CD4-positive, alpha-beta T cell (primary cell): ENCODE results near the gene PBX4. TPM values are rescaled to one million over a fixed set of nuclear protein-coding genes. Genes with fewer than 3 reads are reported as not detected.

Source experiments
- ATAC-seq: fragments of 200-7000 bp; cut with Tn5 transposase; one replicate; pipeline ENCODE4 v1.10.0; 2022; ENCODE audit warnings: mild to moderate bottlenecking; ENCODE audit not compliant: poor library complexity
- CTCF ChIA-PET: fragments of 350-600 bp; sonication (Branson Sonifier 250); formaldehyde crosslinking; loops from one replicate; lab custom pipeline; 2021; ENCODE audit warnings: antibody characterized with exemption, inconsistent platforms; lab: Charles Lee
- POLR2A ChIA-PET: fragments of 350-600 bp; sonication (Branson Sonifier 250); formaldehyde crosslinking; loops from one replicate; lab custom pipeline; 2021; ENCODE audit warnings: antibody characterized with exemption, inconsistent platforms; lab: Charles Lee
- DNase-seq, 14 experiments: peaks; one replicate each; pipeline ENCODE4 v3.0.0-alpha.2; 2013 to 2020; ENCODE audit warnings: mixed read lengths in 2 of 14
- H3K27ac ChIP-seq, 2 donors: one replicate each; pipeline versions ENCODE4 v1.5.1 to v1.7.0; 2013; ENCODE audit warnings: low read length in 2 of 2, low read depth in 1 of 2, mild to moderate bottlenecking in 1 of 2
- H3K27me3 ChIP-seq, 2 experiments: 1 replicate in 1 of 2; 2 replicates in 1 of 2; pipeline versions ENCODE4 v1.6.1 to v1.7.0; 2013; ENCODE audit warnings: low read length in 2 of 2, control low read depth in 1 of 2, mild to moderate bottlenecking in 1 of 2, moderate library complexity in 1 of 2; ENCODE audit not compliant: insufficient read depth in 2 of 2, control insufficient read depth in 1 of 2
- H3K36me3 ChIP-seq: one replicate; pipeline ENCODE4 v1.6.1; 2013; ENCODE audit warnings: low read length, control low read depth; ENCODE audit not compliant: insufficient read depth
- H3K4me1 ChIP-seq: one replicate; pipeline ENCODE4 v1.6.1; 2013; ENCODE audit warnings: low read length, control low read depth; ENCODE audit not compliant: insufficient read depth
- H3K4me3 ChIP-seq: one replicate; pipeline ENCODE4 v1.5.1; 2013; ENCODE audit warnings: mild to moderate bottlenecking, low read length, moderate library complexity
- H3K9me3 ChIP-seq, 2 experiments: 1 replicate in 1 of 2; 2 replicates in 1 of 2; pipeline versions ENCODE4 v1.6.1 to v1.7.0; 2013; ENCODE audit warnings: low read length in 2 of 2, mild to moderate bottlenecking in 2 of 2, control low read depth in 1 of 2, moderate library complexity in 1 of 2; ENCODE audit not compliant: control insufficient read depth in 1 of 2, insufficient read depth in 1 of 2
- H3K27ac Mint-ChIP-seq: one replicate; pipeline ENCODE4 v1.8.0; 2020; ENCODE audit warnings: mixed read lengths
- H3K27me3 Mint-ChIP-seq: one replicate; pipeline ENCODE4 v1.8.0; 2021; ENCODE audit warnings: mixed read lengths
- H3K36me3 Mint-ChIP-seq: one replicate; pipeline ENCODE4 v1.8.0; 2021; ENCODE audit warnings: low read depth, mixed read lengths
- H3K4me1 Mint-ChIP-seq: one replicate; pipeline ENCODE4 v1.8.0; 2021; ENCODE audit warnings: low read depth, mixed read lengths
- H3K4me3 Mint-ChIP-seq: one replicate; pipeline ENCODE4 v1.8.0; 2020; ENCODE audit warnings: mild to moderate bottlenecking, mixed read lengths
- H3K9me3 Mint-ChIP-seq: one replicate; pipeline ENCODE4 v1.8.0; 2020; ENCODE audit warnings: mixed read lengths
- CTCF ChIP-seq: fragments of 200-600 bp; IDR thresholded peaks from one replicate; pipeline ENCODE4 v1.8.0; 2022; ENCODE audit warnings: antibody characterized with exemption, mild to moderate bottlenecking
- intact Hi-C, 2 experiments: fragments of 100-400 bp; cut with DNase I in 1 of 2; cut with micrococcal nuclease in 1 of 2; formaldehyde crosslinking; loops; one replicate each; pipeline versions ENCODE4 v1.15.1 to v1.9.0; 2023 to 2025; cut with DNase I, micrococcal nuclease
- total RNA-seq, 174 experiments: library from RNA in 2 of 174; stranded (reverse) in 2 of 174; gene quantifications; one replicate each; pipeline ENCODE4 v1.2.3 and lab custom pipeline; 2021 to 2026

Gene PBX4
- total RNA-seq, 2 experiments from 2014 or later, result 50.1 to 51.8 TPM

GRCh38 chr19:19651076-19651475 lies 32.6 kb upstream of the PBX4 start:
- H3K9me3 ChIP-seq, result no peaks in the 10 kb centered on the region
- Mint-ChIP-seq H3K4me3 (no peak overlapping the region), H3K9me3 (no peaks in the 10 kb centered on the region), H3K36me3 (peaks cover 91% of the 10 kb centered on the region), H3K27ac (no peak overlapping the region), H3K27me3 (no peaks in the 10 kb centered on the region), H3K4me1 (no peaks in the 10 kb centered on the region)
- ChIA-PET CTCF (no interaction called here), POLR2A (interaction anchor here (1.3 to 2.2 kb wide), 3 partner anchors 17 to 214 kb away, joined by 3 to 8 read pairs (median 3); partner anchors contain the start of genes ZNF101 and ZNF253)
- H3K36me3 ChIP-seq, result peaks cover 88% of the 10 kb centered on the region
- TF ChIP-seq CTCF, result no peak
- no peak overlapping the region for H3K4me3 ChIP-seq
- DNase-seq (no peak), ATAC-seq (no peak)
- intact Hi-C loops, result no loop called here
- H3K27me3 ChIP-seq, result no peaks in the 10 kb centered on the region
- H3K4me1 ChIP-seq, result no peaks in the 10 kb centered on the region
- no peak overlapping the region for H3K27ac ChIP-seq

GRCh38 chr19:19650331-19650730 lies 31.8 kb upstream of the PBX4 start:
- ChIA-PET POLR2A (interaction anchor here (0.9 to 1.5 kb wide), 2 partner anchors 13 to 171 kb away, joined by 3 to 6 read pairs; partner anchors contain the start of genes ATP13A1 and ZNF506), CTCF (interaction anchor here (2.1 kb wide), 1 partner anchor 118 kb away, joined by 6 read pairs; no protein-coding TSS in a partner anchor)
- H3K9me3 ChIP-seq, result no peaks in the 10 kb centered on the region
- Mint-ChIP-seq H3K4me1 (no peaks in the 10 kb centered on the region), H3K9me3 (no peaks in the 10 kb centered on the region), H3K36me3 (peaks cover 91% of the 10 kb centered on the region), H3K27me3 (no peaks in the 10 kb centered on the region), H3K4me3 (no peak overlapping the region), H3K27ac (no peak overlapping the region)
- no peak for ATAC-seq
- intact Hi-C loops, result no loop called here
- H3K36me3 ChIP-seq, result peaks cover 88% of the 10 kb centered on the region
- no peaks in the 10 kb centered on the region for H3K4me1 ChIP-seq
- no peak for TF ChIP-seq CTCF
- no peak overlapping the region for H3K27ac ChIP-seq
- H3K27me3 ChIP-seq, result no peaks in the 10 kb centered on the region
- DNase-seq, result no peak
- H3K4me3 ChIP-seq, result no peak overlapping the region

GRCh38 chr19:19649580-19649995 lies 31.1 kb upstream of the PBX4 start:
- Mint-ChIP-seq H3K27me3 (no peaks in the 10 kb centered on the region), H3K4me1 (no peaks in the 10 kb centered on the region), H3K4me3 (no peak overlapping the region), H3K9me3 (no peaks in the 10 kb centered on the region), H3K27ac (no peak overlapping the region), H3K36me3 (peaks cover 88% of the 10 kb centered on the region)
- intact Hi-C loops, result loop anchor here in 1 of 2 experiments (10.0 kb wide), 1 partner anchor 285 kb away; no protein-coding TSS in a partner anchor
- Histone ChIP-seq H3K4me3 (no peak overlapping the region), H3K36me3 (peaks cover 87% of the 10 kb centered on the region), H3K27me3 (no peaks in the 10 kb centered on the region), H3K27ac (no peak overlapping the region), H3K9me3 (no peaks in the 10 kb centered on the region), H3K4me1 (no peaks in the 10 kb centered on the region)
- POLR2A ChIA-PET, result interaction anchor here (1.5 kb wide), 1 partner anchor 14 kb away, joined by 6 read pairs; the partner anchor contains the start of gene ATP13A1
- CTCF ChIA-PET, result interaction anchor here (2.1 kb wide), 1 partner anchor 117 kb away, joined by 6 read pairs; no protein-coding TSS in a partner anchor
- ATAC-seq (no peak), DNase-seq (no peak)
- no peak for TF ChIP-seq CTCF
